ENCODE measurements around the gene MPZL1. TPM values are rescaled to one million over a fixed set of nuclear protein-coding genes. Genes with fewer than 3 reads are reported as not detected.

MPZL1 gene
- total RNA-seq, 2 donors from 2014 or later = 112 to 144 TPM

GRCh38 chr1:167786502-167786901 lies 64.7 kb downstream of the MPZL1 start:
- Histone ChIP-seq H3K9ac (ENCODE audit: low read depth in 2 of 2, low read length in 2 of 2) (no peak overlapping the region), H3K27me3 (no peaks in the 10 kb centered on the region), H3K36me3 (no peaks in the 10 kb centered on the region), H3K27ac (no peak overlapping the region), H3K4me3 (no peak overlapping the region), H3K4me1 (no peaks in the 10 kb centered on the region), H3K9me3 (no peaks in the 10 kb centered on the region)
- no peak for TF ChIP-seq CTCF (IDR thresholded peaks at IDR 0.05)
- intact Hi-C loops (cut with DNase I) = no loop called here
- DNase-seq = no peak

DNA sequence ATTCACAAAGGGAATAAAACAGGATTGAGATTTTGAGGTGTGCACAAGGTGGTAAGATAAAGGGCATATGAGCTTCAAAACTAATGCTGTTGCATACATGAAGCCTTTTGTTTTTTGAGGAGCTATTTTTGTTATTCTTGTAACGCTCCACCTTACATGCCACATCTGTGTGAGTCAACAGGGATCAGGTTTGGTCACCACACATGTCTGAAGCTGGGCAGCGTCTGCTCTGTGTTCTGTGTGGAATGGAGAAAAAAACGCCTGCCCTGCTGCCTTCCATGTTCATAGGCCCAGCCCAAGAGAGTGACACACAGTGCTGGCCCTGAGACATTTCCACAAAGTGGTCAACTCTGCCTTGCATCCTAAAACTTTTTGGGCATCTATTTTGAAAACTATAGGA lies 67.7 kb downstream of the MPZL1 start:
- H3K9ac ChIP-seq (ENCODE audit: low read depth in 2 of 2, low read length in 2 of 2) = no peak overlapping the region
- no peak for TF ChIP-seq CTCF (IDR thresholded peaks at IDR 0.05)
- no peaks in the 10 kb centered on the region for H3K36me3 ChIP-seq
- H3K4me1 ChIP-seq = no peaks in the 10 kb centered on the region
- H3K27me3 ChIP-seq = no peaks in the 10 kb centered on the region
- no peaks in the 10 kb centered on the region for H3K9me3 ChIP-seq
- no peak overlapping the region for H3K4me3 ChIP-seq
- intact Hi-C loops (cut with DNase I) = no loop called here
- H3K27ac ChIP-seq = no peak overlapping the region
- DNase-seq = no peak

- H3K9me3 ChIP-seq = no peaks in the 10 kb centered on the region
- H3K36me3 ChIP-seq = no peaks in the 10 kb centered on the region
- no peaks in the 10 kb centered on the region for H3K4me1 ChIP-seq
- intact Hi-C loops (cut with DNase I) = no loop called here
- H3K27me3 ChIP-seq = no peaks in the 10 kb centered on the region
- no peak overlapping the region for H3K27ac ChIP-seq
- H3K9ac ChIP-seq (ENCODE audit: low read depth in 2 of 2, low read length in 2 of 2) = no peak overlapping the region
- DNase-seq = no peak
- no peak overlapping the region for H3K4me3 ChIP-seq
- no peak for TF ChIP-seq CTCF (IDR thresholded peaks at IDR 0.05)
These were observed 68.3 kb downstream of the MPZL1 start for GRCh38 chr1:167790117-167790516.

DNA sequence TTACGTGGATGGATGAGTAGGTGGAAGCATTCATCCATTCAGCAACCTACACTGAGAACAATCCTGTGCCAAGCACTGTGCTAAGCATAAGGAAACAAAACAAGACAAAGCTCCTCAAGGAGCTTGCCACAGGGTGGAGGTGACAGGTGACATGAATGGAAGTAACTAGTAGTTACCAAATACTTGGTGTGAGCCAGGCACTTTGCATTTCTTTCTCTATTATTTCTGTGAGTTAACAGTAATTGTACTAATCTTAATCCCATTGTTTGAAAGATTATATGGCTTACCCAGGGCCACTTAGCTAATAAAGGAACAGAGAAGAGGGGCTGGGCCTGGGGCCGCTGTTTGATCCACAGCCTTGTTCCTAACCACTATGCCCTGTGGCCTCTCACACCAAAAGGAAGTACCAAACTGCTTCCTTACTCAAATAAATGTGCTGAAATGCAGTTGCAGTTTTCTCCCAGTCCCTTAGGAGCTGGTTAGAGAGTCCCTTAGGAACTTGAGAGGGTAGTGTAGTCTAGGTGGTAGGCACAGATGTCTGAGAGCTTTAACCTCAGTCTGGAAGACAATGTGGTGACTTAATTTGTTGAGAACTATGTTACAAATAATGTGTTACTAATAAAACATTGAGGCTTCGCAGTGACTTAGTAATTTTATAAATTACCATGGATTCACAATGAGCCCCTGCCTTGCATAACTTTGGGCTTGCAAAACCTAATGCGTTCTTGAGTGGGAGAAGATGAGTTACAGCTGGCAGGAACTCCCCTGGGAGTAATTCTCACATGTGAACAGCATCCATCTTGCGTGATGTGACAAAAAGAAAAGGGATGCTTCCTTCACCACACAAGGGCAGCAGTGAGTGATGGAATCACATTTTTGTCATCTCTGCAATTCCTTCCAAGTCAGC lies 69.8 kb downstream of the MPZL1 start:
- Histone ChIP-seq H3K27ac (no peak overlapping the region), H3K4me1 (no peaks in the 10 kb centered on the region), H3K9me3 (no peaks in the 10 kb centered on the region), H3K27me3 (no peaks in the 10 kb centered on the region), H3K4me3 (no peak overlapping the region), H3K9ac (ENCODE audit: low read depth in 2 of 2, low read length in 2 of 2) (no peak overlapping the region), H3K36me3 (no peaks in the 10 kb centered on the region)
- peak; percentile 40 for DNase-seq
- intact Hi-C loops (cut with DNase I) = no loop called here
- no peak for TF ChIP-seq CTCF (IDR thresholded peaks at IDR 0.05)

- H3K9me3 ChIP-seq = no peaks in the 10 kb centered on the region
- H3K36me3 ChIP-seq = no peaks in the 10 kb centered on the region
- no peak for DNase-seq
- H3K9ac ChIP-seq (ENCODE audit: low read depth in 2 of 2, low read length in 2 of 2) = no peak overlapping the region
- no peak for TF ChIP-seq CTCF (IDR thresholded peaks at IDR 0.05)
- intact Hi-C loops (cut with DNase I) = no loop called here
- H3K27ac ChIP-seq = no peak overlapping the region
- H3K4me1 ChIP-seq = no peaks in the 10 kb centered on the region
- no peak overlapping the region for H3K4me3 ChIP-seq
- H3K27me3 ChIP-seq = no peaks in the 10 kb centered on the region
These were observed 70.4 kb downstream of the MPZL1 start for GRCh38 chr1:167792188-167792565.
